Neural progenitor cell (in vitro differentiated cells): Measurements from ENCODE around the gene MAGEA9. TPM values are rescaled to one million over a fixed set of nuclear protein-coding genes. Genes with fewer than 3 reads are reported as not detected.
"Not testable (repeated sequence)": the region's sequence is repeated elsewhere in the genome, so short reads cannot be mapped to it uniquely, and the experiment has no call there.

ENCODE experiments used
- DNase-seq: peaks from one replicate; pipeline ENCODE4 v3.0.0-alpha.2; 2016; ENCODE audit warnings: low spot score
- H2AFZ ChIP-seq: fragments of 200-600 bp; sonication (generic); replicated peaks from 2 replicates; pipeline ENCODE4 v1.6.1; 2016; ENCODE audit warnings: antibody characterized with exemption
- H3F3A ChIP-seq: fragments of 200-600 bp; sonication (generic); 2 replicates; pipeline ENCODE4 v1.6.1; 2016; ENCODE audit warnings: antibody characterized with exemption, low read depth
- H3K27ac ChIP-seq: fragments of 200-600 bp; sonication (generic); 2 replicates; pipeline ENCODE4 v1.5.1; 2016; ENCODE audit warnings: mild to moderate bottlenecking
- H3K27me3 ChIP-seq: fragments of 200-600 bp; sonication (generic); 2 replicates; pipeline ENCODE4 v1.6.1; 2016; ENCODE audit warnings: mild to moderate bottlenecking, moderate library complexity
- H3K36me3 ChIP-seq: fragments of 200-600 bp; sonication (generic); 2 replicates; pipeline ENCODE4 v1.5.1; 2016
- H3K4me1 ChIP-seq: fragments of 200-600 bp; sonication (generic); 2 replicates; pipeline ENCODE4 v1.6.1; 2016; ENCODE audit warnings: mixed run types
- H3K4me2 ChIP-seq: fragments of 200-600 bp; sonication (generic); 2 replicates; pipeline ENCODE4 v1.6.1; 2016
- H3K4me3 ChIP-seq: fragments of 200-600 bp; sonication (generic); 2 replicates; pipeline ENCODE4 v1.5.1; 2016
- H3K79me2 ChIP-seq: fragments of 200-600 bp; sonication (generic); 2 replicates; pipeline ENCODE4 v1.6.1; 2016; ENCODE audit warnings: low read depth
- H3K9ac ChIP-seq: fragments of 200-600 bp; sonication (generic); 2 replicates; pipeline ENCODE4 v1.6.1; 2016
- H3K9me3 ChIP-seq: fragments of 200-600 bp; sonication (generic); 2 replicates; pipeline ENCODE4 v1.5.1; 2016; ENCODE audit warnings: low read depth
- H4K20me1 ChIP-seq: fragments of 200-600 bp; sonication (generic); 2 replicates; pipeline ENCODE4 v1.6.1; 2016; ENCODE audit warnings: low read depth
- H3K27ac Mint-ChIP-seq: 3 replicates; pipeline ENCODE4 v1.8.0; 2021; ENCODE audit warnings: mixed read lengths
- H3K27me3 Mint-ChIP-seq: 2 replicates; pipeline ENCODE4 v1.8.0; 2022; ENCODE audit warnings: low read depth, mild to moderate bottlenecking, inconsistent platforms, moderate library complexity, mixed read lengths; ENCODE audit not compliant: insufficient read depth
- H3K36me3 Mint-ChIP-seq: 3 replicates; pipeline ENCODE4 v1.8.0; 2021; ENCODE audit warnings: mixed read lengths
- H3K4me1 Mint-ChIP-seq: 3 replicates; pipeline ENCODE4 v1.8.0; 2021; ENCODE audit warnings: mixed read lengths
- H3K4me3 Mint-ChIP-seq: 3 replicates; pipeline ENCODE4 v1.8.0; 2021; ENCODE audit warnings: mild to moderate bottlenecking, moderate library complexity, mixed read lengths
- H3K9me3 Mint-ChIP-seq: 3 replicates; pipeline ENCODE4 v1.8.0; 2020; ENCODE audit warnings: mixed read lengths
- EZH2 ChIP-seq: fragments of 200-600 bp; sonication (generic); IDR thresholded peaks from 2 replicates; pipeline ENCODE4 v1.6.1; 2017; ENCODE audit warnings: antibody characterized with exemption, mild to moderate bottlenecking, moderate library complexity
- EZH2phosphoT487 ChIP-seq: fragments of 200-600 bp; sonication (generic); IDR thresholded peaks from 2 replicates; pipeline ENCODE4 v1.6.1; 2017; ENCODE audit warnings: antibody characterized with exemption
- total RNA-seq: library from RNA; depleted of rRNA; stranded (reverse); fragments of >200 nt; gene quantifications from 2 replicates; pipeline ENCODE4 v1.2.3, GENCODE V29; 2015; ENCODE audit warnings: low replicate concordance
- TF ChIP-seq, protein P1 (sequence below): fragments of 200-600 bp; sonication (generic); IDR thresholded peaks from 2 replicates; pipeline ENCODE4 v1.5.1; 2017; ENCODE audit warnings: antibody characterized with exemption, mild to moderate bottlenecking

MAGEA9 gene
- total RNA-seq, 1 donor from 2014 or later = not detected

DNA sequence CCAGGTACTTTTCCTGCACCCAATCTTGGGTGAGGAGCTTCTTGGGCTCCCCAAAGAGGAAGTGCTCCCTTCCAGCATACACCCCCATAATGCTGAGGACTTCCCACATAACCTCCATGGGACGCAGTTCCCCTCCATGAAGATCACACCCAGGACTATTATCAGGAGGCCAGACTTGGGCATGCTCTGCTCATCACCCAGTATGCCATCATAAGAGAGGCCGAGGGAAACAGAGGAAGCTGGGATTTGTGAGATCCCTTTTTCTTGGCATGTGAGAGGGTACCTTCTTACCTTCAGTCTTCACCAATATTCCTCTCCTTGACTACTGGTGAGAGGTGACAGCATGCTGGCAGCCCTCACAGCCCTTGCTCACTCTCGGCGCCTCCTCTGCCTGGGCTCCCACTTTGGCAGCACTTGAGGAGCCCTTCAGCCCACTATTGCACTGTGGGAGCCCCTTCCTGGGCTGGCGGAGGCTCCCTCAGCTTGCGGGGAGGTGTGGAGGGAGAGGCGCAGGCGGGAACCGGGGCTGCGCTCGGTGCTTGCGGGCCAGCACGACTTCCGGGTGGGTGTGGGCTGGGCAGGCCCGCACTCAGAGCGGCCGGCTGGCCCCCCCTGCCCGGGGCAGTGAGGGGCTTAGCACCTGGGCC, 23.5 kb upstream of the MAGEA9 start:
- H3K9ac ChIP-seq = no peak overlapping the region
- peaks cover 6% of the 10 kb centered on the region for H3K9me3 Mint-ChIP-seq
- H2AFZ ChIP-seq = no peak overlapping the region
- H3K4me3 Mint-ChIP-seq = no peak overlapping the region
- H3K27me3 ChIP-seq = no peaks in the 10 kb centered on the region
- DNase-seq = no peak
- no peak overlapping the region for H3K27ac ChIP-seq
- no peaks in the 10 kb centered on the region for H3K36me3 ChIP-seq
- H3K4me1 ChIP-seq = no peaks in the 10 kb centered on the region
- H3K27me3 Mint-ChIP-seq = peaks cover 5% of the 10 kb centered on the region
- no peaks in the 10 kb centered on the region for H3K9me3 ChIP-seq
- H3K4me3 ChIP-seq = no peak overlapping the region
- H3K79me2 ChIP-seq = no peaks in the 10 kb centered on the region
- TF ChIP-seq, protein P1, sequence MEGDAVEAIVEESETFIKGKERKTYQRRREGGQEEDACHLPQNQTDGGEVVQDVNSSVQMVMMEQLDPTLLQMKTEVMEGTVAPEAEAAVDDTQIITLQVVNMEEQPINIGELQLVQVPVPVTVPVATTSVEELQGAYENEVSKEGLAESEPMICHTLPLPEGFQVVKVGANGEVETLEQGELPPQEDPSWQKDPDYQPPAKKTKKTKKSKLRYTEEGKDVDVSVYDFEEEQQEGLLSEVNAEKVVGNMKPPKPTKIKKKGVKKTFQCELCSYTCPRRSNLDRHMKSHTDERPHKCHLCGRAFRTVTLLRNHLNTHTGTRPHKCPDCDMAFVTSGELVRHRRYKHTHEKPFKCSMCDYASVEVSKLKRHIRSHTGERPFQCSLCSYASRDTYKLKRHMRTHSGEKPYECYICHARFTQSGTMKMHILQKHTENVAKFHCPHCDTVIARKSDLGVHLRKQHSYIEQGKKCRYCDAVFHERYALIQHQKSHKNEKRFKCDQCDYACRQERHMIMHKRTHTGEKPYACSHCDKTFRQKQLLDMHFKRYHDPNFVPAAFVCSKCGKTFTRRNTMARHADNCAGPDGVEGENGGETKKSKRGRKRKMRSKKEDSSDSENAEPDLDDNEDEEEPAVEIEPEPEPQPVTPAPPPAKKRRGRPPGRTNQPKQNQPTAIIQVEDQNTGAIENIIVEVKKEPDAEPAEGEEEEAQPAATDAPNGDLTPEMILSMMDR = no peak
- H4K20me1 ChIP-seq = no peaks in the 10 kb centered on the region
- no peaks in the 10 kb centered on the region for H3F3A ChIP-seq
- no peak overlapping the region for H3K4me2 ChIP-seq
- no peaks in the 10 kb centered on the region for H3K36me3 Mint-ChIP-seq
- no peak overlapping the region for H3K27ac Mint-ChIP-seq
- no peaks in the 10 kb centered on the region for H3K4me1 Mint-ChIP-seq

GRCh38 chrX:149758715-149759078, 23.0 kb upstream of the MAGEA9 start:
- H3K27me3 ChIP-seq, DNase-seq, H3F3A ChIP-seq, H3K4me3 Mint-ChIP-seq, H3K4me1 ChIP-seq, H3K79me2 ChIP-seq, H3K27ac Mint-ChIP-seq, H2AFZ ChIP-seq, H3K9ac ChIP-seq, H3K27ac ChIP-seq, H3K36me3 Mint-ChIP-seq, H3K4me1 Mint-ChIP-seq, H3K4me3 ChIP-seq, H3K4me2 ChIP-seq, H3K9me3 Mint-ChIP-seq, H4K20me1 ChIP-seq, H3K9me3 ChIP-seq, H3K27me3 Mint-ChIP-seq, H3K36me3 ChIP-seq: not testable (repeated sequence)

DNA sequence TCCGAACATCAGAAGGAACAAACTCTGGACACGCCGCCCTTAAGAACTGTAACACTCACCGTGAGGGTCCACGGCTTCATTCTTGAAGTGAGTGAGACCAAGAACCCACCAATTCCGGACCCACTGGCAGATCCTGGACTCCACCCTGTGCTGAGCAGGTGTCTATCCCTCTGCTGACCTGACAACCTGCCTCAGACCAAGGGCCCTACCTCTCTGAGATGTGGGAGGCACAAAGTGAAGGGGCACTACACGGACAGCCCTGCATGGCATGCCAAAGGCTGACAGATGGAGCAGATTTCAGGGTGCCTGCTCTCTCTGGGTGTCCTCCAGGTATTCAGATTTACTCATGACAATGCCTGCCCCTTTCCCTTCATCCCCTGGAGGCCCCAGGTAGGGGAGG, 21.9 kb upstream of the MAGEA9 start:
- Mint-ChIP-seq H3K4me1 (no peaks in the 10 kb centered on the region), H3K27me3 (peaks cover 7% of the 10 kb centered on the region), H3K9me3 (peaks cover 11% of the 10 kb centered on the region), H3K36me3 (no peaks in the 10 kb centered on the region), H3K27ac (no peak overlapping the region), H3K4me3 (no peak overlapping the region)
- no peak for TF ChIP-seq EZH2
- TF ChIP-seq EZH2phosphoT487 = no peak
- TF ChIP-seq, protein P1 = no peak
- DNase-seq = no peak
- Histone ChIP-seq H3K27me3 (no peaks in the 10 kb centered on the region), H4K20me1 (no peaks in the 10 kb centered on the region), H3K4me1 (no peaks in the 10 kb centered on the region), H3K79me2 (no peaks in the 10 kb centered on the region), H3K36me3 (no peaks in the 10 kb centered on the region), H3K27ac (no peak overlapping the region), H3K4me3 (no peak overlapping the region), H3K9me3 (no peaks in the 10 kb centered on the region), H3F3A (no peaks in the 10 kb centered on the region), H3K4me2 (no peak overlapping the region), H2AFZ (no peak overlapping the region), H3K9ac (no peak overlapping the region)

- no peak overlapping the region for H3K4me2 ChIP-seq
- peaks cover 7% of the 10 kb centered on the region for H3K27me3 Mint-ChIP-seq
- no peak overlapping the region for H3K27ac Mint-ChIP-seq
- no peak overlapping the region for H3K4me3 Mint-ChIP-seq
- no peaks in the 10 kb centered on the region for H3K4me1 Mint-ChIP-seq
- no peaks in the 10 kb centered on the region for H3K27me3 ChIP-seq
- no peak overlapping the region for H3K4me3 ChIP-seq
- H3K36me3 ChIP-seq = no peaks in the 10 kb centered on the region
- H3K9me3 Mint-ChIP-seq = peaks cover 11% of the 10 kb centered on the region
- H3K4me1 ChIP-seq = no peaks in the 10 kb centered on the region
- no peaks in the 10 kb centered on the region for H3K36me3 Mint-ChIP-seq
- no peaks in the 10 kb centered on the region for H4K20me1 ChIP-seq
- DNase-seq = no peak
- H3F3A ChIP-seq = no peaks in the 10 kb centered on the region
- H3K27ac ChIP-seq = no peak overlapping the region
- H2AFZ ChIP-seq = no peak overlapping the region
- TF ChIP-seq, protein P1 = no peak
- TF ChIP-seq EZH2phosphoT487 (no peak), EZH2 (no peak)
- no peaks in the 10 kb centered on the region for H3K9me3 ChIP-seq
- H3K79me2 ChIP-seq = no peaks in the 10 kb centered on the region
- no peak overlapping the region for H3K9ac ChIP-seq
Measured at GRCh38 chrX:149760965-149761364, 20.8 kb upstream of the MAGEA9 start.

DNA sequence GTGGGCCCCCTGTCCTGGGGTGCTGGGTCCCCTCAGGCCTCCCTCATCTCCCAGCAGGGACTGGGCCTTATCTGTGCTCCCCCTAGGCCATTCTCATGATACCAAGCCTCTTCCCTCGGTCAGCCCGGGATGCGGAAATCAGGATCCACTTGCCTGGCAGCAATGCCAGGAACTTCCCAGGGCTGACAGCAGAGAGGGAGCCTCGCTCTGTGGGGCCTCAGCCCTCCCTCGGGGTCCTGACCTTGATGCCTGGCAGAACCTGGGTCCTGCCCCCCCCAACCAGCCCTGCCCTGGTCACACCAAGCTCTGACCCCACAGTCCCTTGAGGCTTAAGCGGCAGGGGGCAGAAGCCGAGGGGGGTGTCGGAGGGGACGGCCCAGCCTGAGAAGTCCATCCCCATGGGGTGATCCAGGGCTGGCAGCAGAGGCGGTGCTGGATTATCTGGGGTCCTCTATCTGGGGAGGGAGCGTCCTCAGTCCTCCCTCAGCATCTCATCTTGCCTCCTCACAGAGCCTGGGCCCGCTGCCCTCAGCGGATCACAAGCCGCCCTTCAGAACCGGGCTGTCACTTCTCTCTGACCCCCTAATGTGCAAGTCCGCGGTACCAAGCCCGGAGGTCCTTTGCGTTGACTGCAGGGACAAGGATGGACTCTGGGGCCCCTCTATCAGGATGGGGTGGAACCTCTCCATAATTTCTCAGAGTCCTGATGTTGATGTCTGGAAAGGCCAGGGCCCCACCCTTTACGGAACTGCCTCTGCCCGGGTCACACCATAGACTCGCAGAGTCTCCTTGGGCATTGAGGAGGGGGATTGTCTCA, 19.7 kb upstream of the MAGEA9 start:
- H3K27me3 ChIP-seq, H3K36me3 ChIP-seq, DNase-seq, H2AFZ ChIP-seq, H3K4me1 ChIP-seq, H3K27ac ChIP-seq, H3K4me3 Mint-ChIP-seq, H3K9me3 ChIP-seq, H3F3A ChIP-seq, H3K27me3 Mint-ChIP-seq, H3K27ac Mint-ChIP-seq, H3K4me2 ChIP-seq, H3K9ac ChIP-seq, H4K20me1 ChIP-seq, H3K79me2 ChIP-seq, H3K4me1 Mint-ChIP-seq, H3K4me3 ChIP-seq, H3K36me3 Mint-ChIP-seq: not testable (repeated sequence)
- H3K9me3 Mint-ChIP-seq = peaks cover 11% of the 10 kb centered on the region
